Suprapubic skin (tissue), 4 donors: ENCODE measurements around the gene PIP5K1B. TPM values are rescaled to one million over a fixed set of nuclear protein-coding genes. Genes with fewer than 3 reads are reported as not detected.

ENCODE experiments used
- DNase-seq, 2 donors: peaks; one replicate each; pipeline ENCODE4 v3.0.0-alpha.2; 2019; ENCODE audit warnings: low spot score in 2 of 2
- H3K27ac ChIP-seq: fragments of 200-600 bp; sonication (generic); one replicate; pipeline ENCODE4 v1.5.1; 2019
- H3K27me3 ChIP-seq: fragments of 200-600 bp; sonication (generic); one replicate; pipeline ENCODE4 v1.5.1; 2019
- H3K36me3 ChIP-seq: fragments of 200-600 bp; sonication (generic); one replicate; pipeline ENCODE4 v1.5.1; 2019
- H3K4me1 ChIP-seq: fragments of 200-600 bp; sonication (generic); one replicate; pipeline ENCODE4 v1.5.1; 2019
- H3K4me3 ChIP-seq: fragments of 200-600 bp; sonication (generic); one replicate; pipeline ENCODE4 v1.5.1; 2019; ENCODE audit warnings: mild to moderate bottlenecking
- H3K9me3 ChIP-seq: fragments of 200-600 bp; sonication (generic); one replicate; pipeline ENCODE4 v1.5.1; 2019
- EP300 ChIP-seq: sonication (generic); formaldehyde crosslinking; IDR thresholded peaks from one replicate; pipeline ENCODE4 v1.6.1; 2017; ENCODE audit warnings: antibody characterized with exemption
- POLR2A ChIP-seq, 2 donors: fragments of 450-650 bp; IDR thresholded peaks; one replicate each; pipeline ENCODE4 v1.6.1; 2017; ENCODE audit warnings: antibody characterized with exemption in 2 of 2, mild to moderate bottlenecking in 2 of 2, moderate library complexity in 2 of 2
- POLR2AphosphoS5 ChIP-seq, 3 donors: sonication (generic); formaldehyde crosslinking; IDR thresholded peaks; one replicate each; pipeline ENCODE4 v1.6.1; 2017; ENCODE audit warnings: antibody characterized with exemption in 3 of 3
- WGBS: methylation state at CpG from one replicate; pipeline ENCODE4 v1.1.5; 2018; 5-methylcytosine and 5-hydroxymethylcytosine counted together
- total RNA-seq, 4 donors: library from RNA; depleted of rRNA; stranded (reverse); fragments of >200 nt; gene quantifications; one replicate each; pipeline ENCODE4 v1.1.0, GENCODE V29; 2016
- TF ChIP-seq, protein P1 (sequence below), 2 donors: fragments of 200-600 bp in 1 of 2; fragments of 450-650 bp in 1 of 2; sonication (generic) in 1 of 2; IDR thresholded peaks; one replicate each; pipeline ENCODE4 v1.5.1; 2016 to 2019; ENCODE audit warnings: antibody characterized with exemption in 2 of 2, mild to moderate bottlenecking in 1 of 2, moderate library complexity in 1 of 2

Gene PIP5K1B
- total RNA-seq, 4 donors from 2014 or later, result 1.7 to 7.8 (median 3.4) TPM

DNA sequence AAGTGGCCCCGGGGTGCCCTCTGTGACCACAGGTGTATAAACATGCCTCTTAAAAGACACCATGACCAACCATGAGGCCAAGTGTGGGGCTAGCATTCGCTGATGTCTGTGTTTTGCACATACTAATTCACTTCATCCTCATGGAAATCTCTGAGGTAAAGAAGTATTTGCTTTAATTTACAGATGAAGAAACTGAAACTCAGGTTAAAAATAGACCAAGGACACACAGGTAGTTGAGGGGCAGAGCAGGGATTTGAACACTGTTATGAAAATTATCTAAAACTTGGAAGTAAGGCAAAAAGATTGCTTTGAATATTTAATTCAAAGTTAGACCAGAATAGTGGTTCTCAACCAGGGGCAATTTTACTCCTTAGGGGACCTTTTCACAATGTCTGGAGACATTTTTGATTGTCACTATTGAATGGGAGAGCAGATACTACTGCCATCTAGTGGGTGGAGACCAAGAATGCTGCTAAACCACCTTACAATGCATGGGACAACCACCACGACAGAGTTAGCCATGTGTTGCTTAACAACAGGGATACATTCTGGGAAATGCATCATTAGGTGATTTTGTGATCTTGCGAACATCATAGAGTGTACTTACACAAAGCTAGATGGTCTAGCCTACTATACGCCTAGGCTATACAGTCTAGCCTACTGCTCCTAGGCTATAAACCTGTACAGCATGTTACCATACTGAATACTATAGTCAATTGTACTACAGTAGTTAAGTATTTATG is 322.5 kb downstream of the PIP5K1B start:
- Histone ChIP-seq H3K27me3 (no peaks in the 10 kb centered on the region), H3K9me3 (no peaks in the 10 kb centered on the region), H3K4me3 (no peak overlapping the region), H3K36me3 (no peaks in the 10 kb centered on the region), H3K4me1 (no peaks in the 10 kb centered on the region), H3K27ac (no peak overlapping the region)
- peak in 1 of 2 donors; percentile 38 for DNase-seq
- TF ChIP-seq POLR2A (IDR thresholded peaks at IDR 0.05) (no peak), EP300 (no peak)
- TF ChIP-seq, protein P1, sequence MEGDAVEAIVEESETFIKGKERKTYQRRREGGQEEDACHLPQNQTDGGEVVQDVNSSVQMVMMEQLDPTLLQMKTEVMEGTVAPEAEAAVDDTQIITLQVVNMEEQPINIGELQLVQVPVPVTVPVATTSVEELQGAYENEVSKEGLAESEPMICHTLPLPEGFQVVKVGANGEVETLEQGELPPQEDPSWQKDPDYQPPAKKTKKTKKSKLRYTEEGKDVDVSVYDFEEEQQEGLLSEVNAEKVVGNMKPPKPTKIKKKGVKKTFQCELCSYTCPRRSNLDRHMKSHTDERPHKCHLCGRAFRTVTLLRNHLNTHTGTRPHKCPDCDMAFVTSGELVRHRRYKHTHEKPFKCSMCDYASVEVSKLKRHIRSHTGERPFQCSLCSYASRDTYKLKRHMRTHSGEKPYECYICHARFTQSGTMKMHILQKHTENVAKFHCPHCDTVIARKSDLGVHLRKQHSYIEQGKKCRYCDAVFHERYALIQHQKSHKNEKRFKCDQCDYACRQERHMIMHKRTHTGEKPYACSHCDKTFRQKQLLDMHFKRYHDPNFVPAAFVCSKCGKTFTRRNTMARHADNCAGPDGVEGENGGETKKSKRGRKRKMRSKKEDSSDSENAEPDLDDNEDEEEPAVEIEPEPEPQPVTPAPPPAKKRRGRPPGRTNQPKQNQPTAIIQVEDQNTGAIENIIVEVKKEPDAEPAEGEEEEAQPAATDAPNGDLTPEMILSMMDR (IDR thresholded peaks at IDR 0.05), result peak in 1 of 2 donors; percentile 70
- 52% methylated on average over 5 of the region's 5 CpGs for WGBS

- Histone ChIP-seq H3K27me3 (no peaks in the 10 kb centered on the region), H3K9me3 (no peaks in the 10 kb centered on the region), H3K4me1 (no peaks in the 10 kb centered on the region), H3K4me3 (no peak overlapping the region), H3K36me3 (no peaks in the 10 kb centered on the region), H3K27ac (no peak overlapping the region)
- peak in 1 of 2 donors; percentile 18 for DNase-seq
- WGBS, result 87% methylated on average over 2 of the region's 2 CpGs
- TF ChIP-seq EP300 (no peak), POLR2AphosphoS5 (IDR thresholded peaks at IDR 0.05) (no peak), POLR2A (IDR thresholded peaks at IDR 0.05) (no peak)
- TF ChIP-seq, protein P1 (IDR thresholded peaks at IDR 0.05), result no peak
Measured at GRCh38 chr9:69028754-69029153, 323.7 kb downstream of the PIP5K1B start.

GRCh38 chr9:69029535-69029934 is 324.5 kb downstream of the PIP5K1B start:
- no peaks in the 10 kb centered on the region for H3K27me3 ChIP-seq
- no peaks in the 10 kb centered on the region for H3K36me3 ChIP-seq
- DNase-seq, result peak in 1 of 2 donors; percentile 2
- no peaks in the 10 kb centered on the region for H3K4me1 ChIP-seq
- no peak overlapping the region for H3K4me3 ChIP-seq
- no peak overlapping the region for H3K27ac ChIP-seq
- no peaks in the 10 kb centered on the region for H3K9me3 ChIP-seq
- TF ChIP-seq POLR2A (IDR thresholded peaks at IDR 0.05) (no peak), POLR2AphosphoS5 (IDR thresholded peaks at IDR 0.05) (no peak), EP300 (no peak)
- TF ChIP-seq, protein P1 (IDR thresholded peaks at IDR 0.05), result no peak

- DNase-seq, result no peak
- TF ChIP-seq EP300 (no peak), POLR2A (IDR thresholded peaks at IDR 0.05) (no peak), POLR2AphosphoS5 (IDR thresholded peaks at IDR 0.05) (no peak)
- TF ChIP-seq, protein P1 (IDR thresholded peaks at IDR 0.05), result no peak
- 76% methylated on average over 1 of the region's 1 CpG for WGBS
- H3K9me3 ChIP-seq, result no peaks in the 10 kb centered on the region
- peaks cover 4% of the 10 kb centered on the region for H3K4me1 ChIP-seq
- H3K36me3 ChIP-seq, result no peaks in the 10 kb centered on the region
- H3K27me3 ChIP-seq, result no peaks in the 10 kb centered on the region
- no peak overlapping the region for H3K27ac ChIP-seq
- H3K4me3 ChIP-seq, result no peak overlapping the region
Measured at GRCh38 chr9:69030851-69031645, 326.0 kb downstream of the PIP5K1B start.

GRCh38 chr9:69034071-69034470 is 329.0 kb downstream of the PIP5K1B start:
- no peak for TF ChIP-seq POLR2A (IDR thresholded peaks at IDR 0.05)
- TF ChIP-seq, protein P1 (IDR thresholded peaks at IDR 0.05), result no peak
- TF ChIP-seq EP300, result no peak
- no peak for TF ChIP-seq POLR2AphosphoS5 (IDR thresholded peaks at IDR 0.05)
- Histone ChIP-seq H3K4me3 (no peak overlapping the region), H3K27me3 (no peaks in the 10 kb centered on the region), H3K27ac (no peak overlapping the region), H3K9me3 (no peaks in the 10 kb centered on the region), H3K4me1 (peaks cover 12% of the 10 kb centered on the region), H3K36me3 (no peaks in the 10 kb centered on the region)
- WGBS, result 54% methylated on average over 2 of the region's 2 CpGs
- DNase-seq, result no peak
